CD4-positive, alpha-beta T cell treated with Interleukin-21 for 1 hour (primary cell): ENCODE data around the gene FOXC1.
A peak's percentile ranks its signal among the peaks of the same experiment; 100 is the strongest.

Experiments
- DNase-seq: peaks from one replicate; pipeline ENCODE4 v3.0.0-alpha.2; 2020

FOXC1 gene

GRCh38 chr6:1609648-1610496 lies at the start of gene FOXC1:
Gene FOXC1 (plus strand): TSS chr6:1609915. CDS start chr6:1610446, 531 bp downstream.
- peak; percentile 34 for DNase-seq

- DNase-seq, result no peak
Observed at GRCh38 chr6:1560281-1561058, 49.2 kb upstream of the FOXC1 start.

- no peak for DNase-seq
Observed at GRCh38 chr6:1561355-1561754, 48.4 kb upstream of the FOXC1 start.

GRCh38 chr6:1562171-1562955 lies 47.4 kb upstream of the FOXC1 start:
- no peak for DNase-seq

- no peak for DNase-seq
Observed at GRCh38 chr6:1569377-1569776, 40.3 kb upstream of the FOXC1 start.

GRCh38 chr6:1570848-1571247 lies 38.9 kb upstream of the FOXC1 start:
- DNase-seq, result no peak

- DNase-seq, result no peak
Observed at GRCh38 chr6:1572892-1573291, 36.8 kb upstream of the FOXC1 start.

GRCh38 chr6:1574083-1574761 lies 35.5 kb upstream of the FOXC1 start:
- no peak for DNase-seq

GRCh38 chr6:1574890-1575209 lies 34.9 kb upstream of the FOXC1 start:
- no peak for DNase-seq

GRCh38 chr6:1575210-1576041 lies 34.3 kb upstream of the FOXC1 start:
- no peak for DNase-seq

- no peak for DNase-seq
Observed at GRCh38 chr6:1576166-1576565, 33.5 kb upstream of the FOXC1 start.

- no peak for DNase-seq
Observed at GRCh38 chr6:1576711-1577110, 33.0 kb upstream of the FOXC1 start.

GRCh38 chr6:1577146-1577680 lies 32.5 kb upstream of the FOXC1 start:
- no peak for DNase-seq

GRCh38 chr6:1577896-1578745 lies 31.6 kb upstream of the FOXC1 start:
- no peak for DNase-seq

- DNase-seq, result no peak
Observed at GRCh38 chr6:1579096-1579495, 30.6 kb upstream of the FOXC1 start.

GRCh38 chr6:1580109-1580508 lies 29.6 kb upstream of the FOXC1 start:
- no peak for DNase-seq

- no peak for DNase-seq
Observed at GRCh38 chr6:1580585-1580984, 29.1 kb upstream of the FOXC1 start.

GRCh38 chr6:1581120-1581991 lies 28.4 kb upstream of the FOXC1 start:
- no peak for DNase-seq

GRCh38 chr6:1584146-1584545 lies 25.6 kb upstream of the FOXC1 start:
- no peak for DNase-seq
